C4-2B (cell line): ENCODE data around the gene PYHIN1.

Experiments
- ZFX ChIP-seq: fragments of 450-650 bp; IDR thresholded peaks from 2 replicates; pipeline ENCODE4 v1.6.1; 2017
- TF ChIP-seq, protein P1 (sequence below): fragments of 450-650 bp; conservative IDR thresholded peaks from 2 replicates; pipeline ENCODE4 v1.5.1; 2017; ENCODE audit warnings: mild to moderate bottlenecking

DNA sequence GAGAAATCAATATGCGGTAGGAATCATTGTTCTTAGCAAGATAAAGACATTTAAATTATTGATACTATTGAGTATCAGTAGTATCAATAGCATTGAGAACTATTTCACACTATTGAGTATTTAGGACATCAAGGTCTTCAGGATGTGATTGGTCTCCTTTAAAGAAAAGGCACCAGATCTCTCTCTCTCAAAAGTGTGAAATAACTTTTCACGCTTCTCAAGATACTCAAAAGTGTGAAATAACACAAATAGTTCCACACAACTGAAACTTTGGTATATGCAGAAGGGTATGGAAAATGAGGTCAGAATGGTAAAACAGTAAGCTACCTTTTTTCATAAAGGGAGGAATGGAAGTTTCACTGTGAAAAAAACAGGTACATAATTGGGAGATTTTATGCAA, 6.7 kb upstream of the PYHIN1 start:
- TF ChIP-seq, protein P1, sequence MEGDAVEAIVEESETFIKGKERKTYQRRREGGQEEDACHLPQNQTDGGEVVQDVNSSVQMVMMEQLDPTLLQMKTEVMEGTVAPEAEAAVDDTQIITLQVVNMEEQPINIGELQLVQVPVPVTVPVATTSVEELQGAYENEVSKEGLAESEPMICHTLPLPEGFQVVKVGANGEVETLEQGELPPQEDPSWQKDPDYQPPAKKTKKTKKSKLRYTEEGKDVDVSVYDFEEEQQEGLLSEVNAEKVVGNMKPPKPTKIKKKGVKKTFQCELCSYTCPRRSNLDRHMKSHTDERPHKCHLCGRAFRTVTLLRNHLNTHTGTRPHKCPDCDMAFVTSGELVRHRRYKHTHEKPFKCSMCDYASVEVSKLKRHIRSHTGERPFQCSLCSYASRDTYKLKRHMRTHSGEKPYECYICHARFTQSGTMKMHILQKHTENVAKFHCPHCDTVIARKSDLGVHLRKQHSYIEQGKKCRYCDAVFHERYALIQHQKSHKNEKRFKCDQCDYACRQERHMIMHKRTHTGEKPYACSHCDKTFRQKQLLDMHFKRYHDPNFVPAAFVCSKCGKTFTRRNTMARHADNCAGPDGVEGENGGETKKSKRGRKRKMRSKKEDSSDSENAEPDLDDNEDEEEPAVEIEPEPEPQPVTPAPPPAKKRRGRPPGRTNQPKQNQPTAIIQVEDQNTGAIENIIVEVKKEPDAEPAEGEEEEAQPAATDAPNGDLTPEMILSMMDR = no peak
- no peak for TF ChIP-seq ZFX
